CD14-positive monocyte (primary cell): ENCODE results near the gene MYH10. TPM values are rescaled to one million over a fixed set of nuclear protein-coding genes. Genes with fewer than 3 reads are reported as not detected.

ENCODE experiments used
- DNase-seq, 3 donors: peaks; one replicate each; pipeline ENCODE4 v3.0.0-alpha.2; 2011 to 2022
- H2AFZ ChIP-seq: 2 replicates; pipeline ENCODE4 v1.6.0; 2012; ENCODE audit warnings: mild to moderate bottlenecking, low read depth, low read length, inconsistent platforms; ENCODE audit not compliant: insufficient read depth, poor library complexity, severe bottlenecking
- H3K27ac ChIP-seq, 2 donors: 1 replicate in 1 of 2; 2 replicates in 1 of 2; pipeline ENCODE4 v1.5.1; 2012 to 2013; ENCODE audit warnings: low read length in 2 of 2, control low read depth in 1 of 2, inconsistent platforms in 1 of 2, low read depth in 1 of 2, mild to moderate bottlenecking in 1 of 2
- H3K27me3 ChIP-seq, 2 donors: one replicate each; pipeline versions ENCODE4 v1.6.0 to v1.6.1; 2011 to 2013; ENCODE audit warnings: low read length in 2 of 2; ENCODE audit not compliant: control insufficient read depth in 2 of 2, insufficient read depth in 2 of 2
- H3K36me3 ChIP-seq, 2 donors: replicated peaks in 1 of 2; 1 replicate in 1 of 2; 2 replicates in 1 of 2; pipeline versions ENCODE4 v1.5.1 to v1.6.1; 2012 to 2013; ENCODE audit warnings: low read length in 2 of 2, control low read depth in 1 of 2, inconsistent platforms in 1 of 2, mild to moderate bottlenecking in 1 of 2; ENCODE audit not compliant: insufficient read depth in 2 of 2, control insufficient read depth in 1 of 2
- H3K4me1 ChIP-seq, 2 donors: 1 replicate in 1 of 2; 2 replicates in 1 of 2; pipeline versions ENCODE4 v1.5.1 to v1.6.1; 2012 to 2013; ENCODE audit warnings: low read length in 2 of 2, control low read depth in 1 of 2, inconsistent platforms in 1 of 2, mild to moderate bottlenecking in 1 of 2, moderate library complexity in 1 of 2; ENCODE audit not compliant: insufficient read depth in 2 of 2, control insufficient read depth in 1 of 2
- H3K4me2 ChIP-seq: replicated peaks from 2 replicates; pipeline ENCODE3; 2012; ENCODE audit warnings: low read length, moderate library complexity, mild to moderate bottlenecking; ENCODE audit not compliant: poor library complexity, severe bottlenecking; ENCODE audit errors: extremely low read depth
- H3K4me3 ChIP-seq, 3 experiments: fragments of 200-600 bp in 1 of 3; sonication (generic) in 1 of 3; replicated peaks in 1 of 3; 1 replicate in 2 of 3; 2 replicates in 1 of 3; pipeline ENCODE4 v1.5.1; 2011 to 2013; ENCODE audit warnings: low read length in 3 of 3, mild to moderate bottlenecking in 3 of 3, control low read depth in 2 of 3, low read depth in 2 of 3, inconsistent platforms in 1 of 3, moderate library complexity in 1 of 3
- H3K79me2 ChIP-seq: 2 replicates; pipeline ENCODE4 v1.6.0; 2012; ENCODE audit warnings: mild to moderate bottlenecking, control low read depth, inconsistent platforms, low read length, moderate library complexity; ENCODE audit not compliant: insufficient read depth
- H3K9ac ChIP-seq: 2 replicates; pipeline ENCODE4 v1.6.0; 2017; ENCODE audit warnings: low read length, mild to moderate bottlenecking; ENCODE audit not compliant: insufficient read depth, poor library complexity, severe bottlenecking
- H3K9me3 ChIP-seq, 2 donors: replicated peaks in 1 of 2; 1 replicate in 1 of 2; 2 replicates in 1 of 2; pipeline versions ENCODE4 v1.5.1 to v1.6.1; 2012 to 2013; ENCODE audit warnings: low read length in 2 of 2, control low read depth in 1 of 2; ENCODE audit not compliant: control insufficient read depth in 1 of 2, insufficient read depth in 1 of 2
- H4K20me1 ChIP-seq: 2 replicates; pipeline ENCODE4 v1.6.0; 2012; ENCODE audit warnings: mild to moderate bottlenecking, low read length, control low read depth, moderate library complexity; ENCODE audit not compliant: insufficient read depth
- H3K27ac Mint-ChIP-seq, 7 donors: one replicate each; pipeline ENCODE4 v1.8.0; 2020; ENCODE audit warnings: mild to moderate bottlenecking in 7 of 7, mixed read lengths in 7 of 7, moderate library complexity in 6 of 7, inconsistent platforms in 2 of 7
- H3K27me3 Mint-ChIP-seq, 3 donors: one replicate each; pipeline ENCODE4 v1.8.0; 2021 to 2022; ENCODE audit warnings: low read depth in 3 of 3, mild to moderate bottlenecking in 3 of 3, mixed read lengths in 3 of 3, moderate library complexity in 3 of 3, inconsistent platforms in 1 of 3
- H3K36me3 Mint-ChIP-seq, 2 donors: one replicate each; pipeline ENCODE4 v1.8.0; 2020; ENCODE audit warnings: mixed read lengths in 2 of 2, inconsistent platforms in 1 of 2, mild to moderate bottlenecking in 1 of 2
- H3K4me1 Mint-ChIP-seq: one replicate; pipeline ENCODE4 v1.8.0; 2020; ENCODE audit warnings: mild to moderate bottlenecking, mixed read lengths
- H3K4me3 Mint-ChIP-seq, 2 donors: one replicate each; pipeline ENCODE4 v1.8.0; 2020; ENCODE audit warnings: mild to moderate bottlenecking in 2 of 2, mixed read lengths in 2 of 2, moderate library complexity in 1 of 2
- H3K9me3 Mint-ChIP-seq, 7 donors: one replicate each; pipeline ENCODE4 v1.8.0; 2020 to 2022; ENCODE audit warnings: mixed read lengths in 7 of 7, mild to moderate bottlenecking in 6 of 7, moderate library complexity in 6 of 7, inconsistent platforms in 2 of 7
- WGBS: methylation state at CpG from one replicate; pipeline ENCODE4 v1.1.5; 2013; ENCODE audit warnings: missing lambda C conversion rate; ENCODE audit not compliant: insufficient coverage; 5-methylcytosine and 5-hydroxymethylcytosine counted together
- intact Hi-C, 2 donors: fragments of 100-400 bp; cut with micrococcal nuclease; formaldehyde crosslinking; loops; one replicate each; pipeline versions ENCODE4 v1.15.0 to v1.15.1; 2023
- polyA plus RNA-seq, 3 donors: library from polyadenylated mRNA; depleted of rRNA in 1 of 3; unstranded in 2 of 3; stranded (reverse) in 1 of 3; fragments of 300-500 nt in 2 of 3; fragments of >200 nt in 1 of 3; fragmentation: Illumina TruSeq in 2 of 3; gene quantifications; 1 replicate in 2 of 3; 2 replicates in 1 of 3; pipeline ENCODE4 v1.2.3, GENCODE V29; 2012 to 2021
- TF ChIP-seq, protein P1 (sequence below): fragments of 200-600 bp; IDR thresholded peaks from one replicate; pipeline ENCODE4 v1.8.0; 2022; ENCODE audit warnings: antibody characterized with exemption, mild to moderate bottlenecking

Gene MYH10
- polyA plus RNA-seq, 3 donors: 0.42 to 0.65 TPM; not detected in 1

DNA sequence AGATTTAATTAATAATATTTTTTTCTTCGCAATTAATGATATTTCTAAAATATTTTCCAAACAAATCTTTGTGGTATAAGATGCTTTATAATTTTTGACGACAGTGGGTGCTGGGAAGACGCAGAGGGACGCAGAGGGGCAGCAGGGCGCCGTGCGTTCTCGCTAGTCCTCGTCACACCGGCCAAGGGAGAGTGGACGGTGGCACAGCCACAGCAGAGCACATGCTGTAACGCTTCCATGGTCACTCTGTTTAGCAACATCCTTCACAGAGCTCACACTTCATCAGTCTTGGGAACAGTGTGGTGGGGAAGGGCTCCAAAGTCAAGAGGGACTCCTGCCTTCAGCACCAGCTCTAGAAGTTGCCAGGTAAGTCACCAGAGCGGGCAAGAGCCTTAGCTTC lies 134.4 kb downstream of the MYH10 start:
- no peak for DNase-seq
- no peaks in the 10 kb centered on the region for H3K4me1 ChIP-seq
- no peaks in the 10 kb centered on the region for H3K9me3 ChIP-seq
- no peaks in the 10 kb centered on the region for H4K20me1 ChIP-seq
- H3K4me3 ChIP-seq: no peak overlapping the region
- H2AFZ ChIP-seq: no peak overlapping the region
- Mint-ChIP-seq H3K9me3 (peaks cover 0 to 3% (median 0%) of the 10 kb centered on the region in 7 donors), H3K4me3 (no peak overlapping the region), H3K4me1 (no peaks in the 10 kb centered on the region), H3K36me3 (no peaks in the 10 kb centered on the region), H3K27ac (no peak overlapping the region), H3K27me3 (peaks cover 0 to 1% (median 0%) of the 10 kb centered on the region in 3 donors)
- H3K9ac ChIP-seq: no peak overlapping the region
- TF ChIP-seq, protein P1, sequence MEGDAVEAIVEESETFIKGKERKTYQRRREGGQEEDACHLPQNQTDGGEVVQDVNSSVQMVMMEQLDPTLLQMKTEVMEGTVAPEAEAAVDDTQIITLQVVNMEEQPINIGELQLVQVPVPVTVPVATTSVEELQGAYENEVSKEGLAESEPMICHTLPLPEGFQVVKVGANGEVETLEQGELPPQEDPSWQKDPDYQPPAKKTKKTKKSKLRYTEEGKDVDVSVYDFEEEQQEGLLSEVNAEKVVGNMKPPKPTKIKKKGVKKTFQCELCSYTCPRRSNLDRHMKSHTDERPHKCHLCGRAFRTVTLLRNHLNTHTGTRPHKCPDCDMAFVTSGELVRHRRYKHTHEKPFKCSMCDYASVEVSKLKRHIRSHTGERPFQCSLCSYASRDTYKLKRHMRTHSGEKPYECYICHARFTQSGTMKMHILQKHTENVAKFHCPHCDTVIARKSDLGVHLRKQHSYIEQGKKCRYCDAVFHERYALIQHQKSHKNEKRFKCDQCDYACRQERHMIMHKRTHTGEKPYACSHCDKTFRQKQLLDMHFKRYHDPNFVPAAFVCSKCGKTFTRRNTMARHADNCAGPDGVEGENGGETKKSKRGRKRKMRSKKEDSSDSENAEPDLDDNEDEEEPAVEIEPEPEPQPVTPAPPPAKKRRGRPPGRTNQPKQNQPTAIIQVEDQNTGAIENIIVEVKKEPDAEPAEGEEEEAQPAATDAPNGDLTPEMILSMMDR: no peak
- WGBS: 87% methylated on average over 9 of the region's 13 CpGs
- intact Hi-C loops: no loop called here
- H3K27me3 ChIP-seq: no peaks in the 10 kb centered on the region
- H3K36me3 ChIP-seq: no peaks in the 10 kb centered on the region
- H3K4me2 ChIP-seq: no peak overlapping the region
- H3K27ac ChIP-seq: no peak overlapping the region
- H3K79me2 ChIP-seq: no peaks in the 10 kb centered on the region

- no peaks in the 10 kb centered on the region for H3K36me3 ChIP-seq
- no peak overlapping the region for H3K27ac Mint-ChIP-seq
- no peaks in the 10 kb centered on the region for H4K20me1 ChIP-seq
- H3K79me2 ChIP-seq: no peaks in the 10 kb centered on the region
- peaks cover 0 to 2% (median 0%) of the 10 kb centered on the region in 7 donors for H3K9me3 Mint-ChIP-seq
- intact Hi-C loops: no loop called here
- no peak overlapping the region for H3K4me3 ChIP-seq
- H2AFZ ChIP-seq: no peak overlapping the region
- H3K27me3 ChIP-seq: no peaks in the 10 kb centered on the region
- no peak overlapping the region for H3K4me3 Mint-ChIP-seq
- H3K9ac ChIP-seq: no peak overlapping the region
- 100% methylated on average over 4 of the region's 8 CpGs for WGBS
- H3K4me1 ChIP-seq: no peaks in the 10 kb centered on the region
- TF ChIP-seq, protein P1: no peak
- DNase-seq: no peak
- H3K9me3 ChIP-seq: no peaks in the 10 kb centered on the region
- H3K27ac ChIP-seq: no peak overlapping the region
- H3K36me3 Mint-ChIP-seq: no peaks in the 10 kb centered on the region
- H3K27me3 Mint-ChIP-seq: no peaks in the 10 kb centered on the region
- no peaks in the 10 kb centered on the region for H3K4me1 Mint-ChIP-seq
- H3K4me2 ChIP-seq: no peak overlapping the region
These were observed 135.9 kb downstream of the MYH10 start for GRCh38 chr17:8494506-8495111.
